HG03175 (cell line): Measurements from ENCODE around the gene TCF23.
A peak's percentile ranks its signal among the peaks of the same experiment; 100 is the strongest.

Experiments used
- ATAC-seq: cut with Tn5 transposase; IDR thresholded peaks from one replicate; pipeline ENCODE4 v1.9.1; 2021; ENCODE audit warnings: mild to moderate bottlenecking, moderate library complexity; ENCODE audit not compliant: unreplicated experiment

The TCF23 gene

DNA sequence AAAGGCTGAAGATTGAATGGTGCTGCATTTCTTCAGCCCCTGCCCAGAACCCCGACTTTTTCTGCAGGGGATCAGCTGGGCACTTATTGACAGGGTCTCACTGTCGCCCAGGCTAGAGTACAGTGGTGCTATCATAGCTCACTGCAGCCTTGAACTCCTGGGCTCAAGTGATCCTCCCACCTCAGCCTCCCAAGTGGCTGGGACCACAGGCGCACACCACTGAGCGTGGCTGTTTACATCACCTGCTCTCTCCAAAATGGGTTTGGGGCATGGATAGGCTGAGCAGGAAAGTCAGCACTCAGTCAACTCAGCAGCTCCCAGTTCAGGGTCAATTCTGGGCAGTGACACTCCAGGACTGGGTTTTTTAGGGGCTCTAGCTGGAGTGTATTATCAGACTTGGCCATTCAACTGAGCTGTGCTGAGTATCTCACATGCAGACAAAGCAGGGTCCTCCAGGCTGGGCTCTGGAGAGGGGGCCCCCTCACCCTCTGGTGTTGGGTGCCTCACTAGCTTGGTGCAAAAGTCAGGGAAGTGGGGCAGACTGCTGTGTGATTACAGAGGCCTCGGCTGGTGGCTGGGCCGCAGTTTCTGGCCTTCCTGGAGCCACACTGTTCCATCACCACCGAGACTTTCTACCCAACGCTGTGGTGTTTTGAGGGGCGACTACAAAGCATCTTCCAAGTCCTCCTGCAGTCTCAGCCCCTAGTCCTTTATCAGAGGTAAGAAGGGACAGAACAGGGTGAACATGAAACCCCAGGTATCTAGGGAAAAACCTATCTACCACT is 20.7 kb upstream of the TCF23 start:
- ATAC-seq = no peak

DNA sequence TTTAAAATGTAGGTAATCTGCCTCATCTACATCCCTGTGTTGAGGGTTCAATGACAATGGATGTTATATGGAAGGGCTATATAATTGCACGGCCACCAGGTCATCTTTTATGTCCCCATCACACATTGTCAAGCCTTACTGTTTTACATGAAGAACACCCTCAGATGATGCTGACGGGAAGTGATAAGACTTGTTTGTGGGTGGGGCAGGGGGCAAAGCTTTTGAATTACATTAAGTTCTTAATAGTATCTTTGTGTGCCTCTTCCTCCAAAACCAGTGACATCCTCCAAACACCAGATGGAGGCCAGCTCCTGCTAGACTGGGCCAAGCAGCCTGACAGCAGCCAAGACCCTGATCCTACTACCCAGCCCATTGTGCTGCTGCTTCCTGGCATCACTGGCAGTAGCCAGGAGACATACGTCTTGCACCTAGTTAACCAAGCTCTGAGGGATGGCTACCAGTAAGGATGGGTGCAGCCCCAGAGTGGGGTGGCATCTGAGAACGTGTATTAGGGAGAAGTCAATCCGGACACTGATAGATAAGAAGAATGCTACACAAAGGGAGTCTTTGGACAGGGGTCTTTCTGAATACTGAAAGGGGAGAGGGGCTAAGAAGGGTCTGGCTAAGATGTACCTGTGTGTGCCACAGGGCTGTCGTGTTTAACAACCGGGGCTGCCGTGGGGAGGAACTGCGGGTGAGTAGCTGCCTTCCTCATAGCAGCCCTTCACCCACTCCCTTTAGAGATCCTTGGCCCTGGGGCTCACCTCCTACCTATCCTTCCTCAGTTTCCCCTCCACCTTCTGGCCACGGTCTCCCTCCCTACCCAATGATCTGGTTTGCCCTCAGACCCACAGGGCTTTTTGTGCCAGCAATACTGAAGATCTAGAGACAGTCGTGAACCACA is 19.9 kb upstream of the TCF23 start:
- ATAC-seq = no peak

DNA sequence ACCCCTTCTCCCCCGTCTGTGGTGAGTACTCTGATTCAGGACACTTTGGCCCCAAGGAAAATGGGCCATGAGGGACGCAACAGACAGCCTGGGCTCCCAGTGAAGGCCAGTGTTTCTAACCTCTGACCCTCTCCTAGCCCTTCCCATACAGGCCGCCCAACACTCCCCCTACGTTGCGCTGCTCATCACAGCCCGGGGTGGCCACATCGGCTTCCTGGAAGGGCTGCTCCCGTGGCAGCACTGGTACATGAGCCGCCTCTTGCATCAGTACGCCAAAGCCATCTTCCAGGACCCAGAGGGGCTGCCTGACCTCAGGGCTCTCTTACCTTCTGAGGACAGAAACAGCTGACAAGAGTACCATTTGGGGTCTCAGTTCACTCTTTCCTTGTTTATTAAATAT is 18.4 kb upstream of the TCF23 start:
- no peak for ATAC-seq

DNA sequence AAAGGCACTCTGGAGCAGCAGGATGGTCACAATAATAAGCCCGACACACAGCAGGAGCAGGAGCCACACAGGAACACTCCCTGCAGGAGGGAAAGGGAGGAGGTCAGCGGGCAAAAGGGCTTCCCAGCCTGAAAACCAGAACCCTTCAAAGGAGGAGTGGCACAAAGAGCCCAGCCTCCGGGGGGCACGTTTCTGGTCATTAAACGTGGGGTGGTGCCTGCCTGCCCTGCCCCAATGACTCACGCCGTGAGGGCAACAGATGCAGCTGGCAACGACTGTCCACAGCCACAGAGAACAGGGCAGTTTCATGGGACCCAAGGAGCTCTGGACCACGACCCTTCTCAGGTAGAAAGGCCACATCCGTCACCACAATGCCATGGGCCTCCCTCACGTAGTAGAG is 17.4 kb upstream of the TCF23 start:
- ATAC-seq = no peak

DNA sequence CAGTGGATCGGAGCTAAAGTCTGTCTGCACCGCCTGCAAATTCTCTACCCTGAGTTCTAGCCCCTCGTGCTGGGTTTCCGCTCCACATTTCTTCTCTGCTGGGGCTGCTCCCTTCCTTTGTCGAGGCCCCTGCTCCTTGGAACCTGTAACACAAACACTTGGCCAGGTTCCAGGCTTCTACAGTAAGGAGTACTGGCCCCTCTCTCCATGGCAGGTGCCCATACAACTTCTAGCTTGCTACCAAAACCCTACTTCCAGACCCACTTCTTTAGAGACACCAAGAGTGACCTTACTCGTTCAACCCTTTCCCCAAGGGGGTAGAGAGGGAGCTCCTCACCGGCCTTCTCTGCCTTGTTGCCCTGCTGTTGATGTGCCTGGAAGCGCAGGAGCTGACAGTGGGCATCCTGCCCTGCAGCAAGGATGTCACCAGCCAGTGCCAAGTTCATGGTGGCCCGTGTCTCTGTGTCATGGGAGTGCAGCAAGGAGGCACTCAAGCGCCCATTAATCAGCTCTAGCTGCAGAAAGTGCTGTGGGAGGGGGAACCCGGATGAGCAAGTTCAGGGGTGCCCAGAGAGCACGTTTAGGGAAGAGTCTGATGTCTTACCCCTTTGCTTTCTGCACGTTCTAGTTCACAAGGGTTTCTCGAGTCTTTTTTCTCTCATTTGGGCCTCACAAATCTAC is 15.5 kb upstream of the TCF23 start:
- no peak for ATAC-seq

DNA sequence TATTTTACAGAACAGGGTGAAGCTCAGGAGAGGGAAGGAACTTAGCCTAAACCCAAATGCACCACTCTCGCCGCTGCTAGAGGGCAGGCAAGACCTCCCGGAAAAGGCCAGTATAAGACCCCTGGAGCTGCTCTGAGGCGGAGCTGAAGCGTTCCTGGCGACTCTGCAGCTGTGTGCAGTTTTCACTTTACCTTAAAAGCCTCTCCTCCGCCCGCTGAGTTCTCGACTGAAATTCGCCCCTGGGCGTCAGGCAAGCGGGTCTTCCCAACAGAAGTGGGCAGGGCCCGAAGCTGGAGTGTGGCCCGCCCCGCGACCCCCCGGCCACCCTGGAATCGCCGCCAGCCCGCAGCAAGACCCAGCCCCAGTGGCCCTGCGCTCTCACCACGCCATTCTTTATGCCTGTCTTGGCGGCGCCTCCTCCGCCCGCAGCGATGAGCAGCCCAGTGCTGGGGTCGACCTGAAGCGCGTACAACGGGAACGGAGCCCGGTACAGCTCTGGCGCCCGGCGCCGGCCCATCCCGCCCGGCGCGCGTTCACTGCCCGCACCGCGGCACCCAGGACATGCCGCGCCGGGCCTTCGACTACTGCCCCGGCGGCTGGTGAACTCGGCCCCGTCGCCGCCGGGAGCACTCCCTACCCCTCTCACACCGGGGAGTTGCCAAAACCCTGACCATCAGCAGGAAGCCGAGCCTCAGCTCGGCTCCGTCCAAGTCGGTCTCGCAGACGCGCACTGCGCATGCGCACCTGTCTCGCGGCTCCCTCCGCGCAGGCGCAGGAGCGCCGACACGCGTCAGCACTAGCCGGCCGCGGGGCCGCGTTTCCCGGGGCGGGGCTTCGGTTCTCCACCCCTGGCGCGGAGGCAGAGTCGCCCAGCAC is 14.7 kb upstream of the TCF23 start, which contains the start of gene PREB:
TSS of gene PREB (minus strand) at position 732 of the 876 bp plus-strand sequence. CDS start at position 517, 215 bp downstream.
- peak; percentile 89 for ATAC-seq

DNA sequence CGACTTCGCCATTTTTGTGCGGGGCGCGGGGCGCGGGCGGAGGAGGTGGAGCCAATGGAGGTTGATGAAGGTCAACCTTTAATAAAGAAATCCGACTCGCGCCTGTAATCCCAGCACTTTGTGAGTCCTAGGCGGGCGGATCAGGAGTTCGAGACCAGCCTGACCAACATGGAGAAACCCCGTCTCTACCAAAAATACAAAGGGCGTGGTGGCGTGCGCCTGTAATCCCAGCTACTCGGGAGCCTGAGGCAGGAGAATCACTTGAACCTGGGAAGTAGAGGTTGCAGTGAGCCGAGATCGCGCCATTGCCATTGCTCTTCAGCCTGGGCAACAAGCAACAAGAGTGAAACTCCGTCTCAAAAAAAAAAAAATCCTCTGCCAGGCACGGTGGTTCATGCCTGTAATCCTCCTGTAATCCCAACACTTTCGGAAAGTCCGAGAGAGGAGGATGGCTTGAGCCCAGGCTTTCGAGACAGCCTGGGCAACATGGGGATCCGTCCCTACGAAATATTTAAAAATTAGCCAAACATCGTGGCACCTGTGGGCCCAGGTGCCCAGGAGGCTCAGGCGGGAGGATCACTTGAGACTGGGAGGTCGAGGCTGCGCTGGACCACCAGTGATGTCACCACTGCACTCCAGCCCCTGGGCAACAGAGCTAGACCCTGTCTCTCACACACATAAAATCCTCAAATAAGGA is 13.9 kb upstream of the TCF23 start:
- no peak for ATAC-seq

DNA sequence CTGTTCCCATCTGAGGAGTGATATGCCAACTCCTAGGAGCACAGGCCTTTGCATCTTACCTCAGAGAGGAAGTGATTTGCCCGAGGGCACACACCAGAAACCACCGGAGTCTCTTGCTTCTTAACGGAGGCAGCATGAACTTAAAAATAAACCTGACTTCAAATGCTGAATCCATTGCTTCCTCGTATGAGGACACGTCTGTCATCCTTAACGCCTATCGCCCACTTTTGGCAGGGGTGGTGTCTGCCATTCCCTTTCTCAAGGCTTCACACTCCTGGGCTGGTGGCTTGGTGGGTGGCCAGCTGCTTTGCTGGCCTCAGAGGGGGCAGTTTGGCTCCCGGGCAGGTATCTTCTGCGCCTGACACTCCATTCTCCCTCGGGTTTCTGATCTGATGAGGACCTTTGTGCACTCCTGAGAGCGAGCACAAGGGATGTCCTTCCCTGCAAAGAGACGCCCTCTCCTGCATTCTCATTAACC is 13.3 kb upstream of the TCF23 start:
- no peak for ATAC-seq

DNA sequence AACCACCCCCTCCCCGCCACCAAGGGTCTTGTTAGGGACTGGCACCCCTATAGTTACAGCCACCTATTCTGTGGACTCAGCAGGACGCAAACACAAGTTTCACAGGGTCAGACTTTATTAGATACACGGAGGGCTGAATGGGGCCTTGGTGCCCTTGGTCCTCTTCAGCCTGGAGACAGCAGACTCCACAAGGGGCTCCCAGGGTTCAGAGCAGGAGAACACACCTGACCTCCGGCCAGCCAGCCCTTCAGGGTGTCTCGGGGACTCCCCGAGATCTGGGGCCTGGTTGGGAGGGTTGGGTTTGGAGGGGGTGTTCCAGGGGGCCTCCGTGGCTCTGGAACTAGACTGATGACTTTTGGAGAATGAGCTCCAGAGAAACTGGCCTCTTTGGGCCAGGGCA is 12.1 kb upstream of the TCF23 start:
- no peak for ATAC-seq

DNA sequence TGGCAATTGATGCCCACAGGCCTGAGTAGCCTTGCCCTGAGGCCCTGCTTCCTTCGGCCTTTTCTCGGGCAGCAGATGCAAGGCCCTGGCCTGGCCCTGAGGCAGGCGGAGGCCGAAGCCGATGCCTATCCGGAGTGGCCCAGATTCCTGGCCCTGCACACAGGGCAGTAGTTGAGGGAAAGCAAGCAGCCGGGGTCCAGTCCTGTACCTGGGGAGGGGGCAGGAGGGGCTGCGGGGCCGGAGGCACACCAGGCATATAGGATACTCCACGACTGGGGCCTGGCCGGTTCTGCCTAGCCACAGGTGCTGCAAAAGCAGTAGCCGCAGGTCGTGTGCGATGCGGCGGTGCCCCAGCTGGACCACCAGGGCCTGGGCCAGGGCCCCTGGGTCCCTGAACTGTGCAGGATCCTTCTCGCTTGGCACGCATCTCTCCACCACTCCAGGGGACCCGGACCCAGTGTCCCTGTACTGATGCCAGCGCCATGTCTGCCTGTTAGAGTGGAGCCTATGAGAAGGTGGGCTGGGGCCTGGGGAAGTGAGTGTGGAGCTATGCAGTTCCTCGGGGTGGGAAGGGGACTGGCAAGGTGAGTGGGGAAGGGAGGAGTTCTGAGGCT is 11.4 kb upstream of the TCF23 start:
- ATAC-seq = no peak

DNA sequence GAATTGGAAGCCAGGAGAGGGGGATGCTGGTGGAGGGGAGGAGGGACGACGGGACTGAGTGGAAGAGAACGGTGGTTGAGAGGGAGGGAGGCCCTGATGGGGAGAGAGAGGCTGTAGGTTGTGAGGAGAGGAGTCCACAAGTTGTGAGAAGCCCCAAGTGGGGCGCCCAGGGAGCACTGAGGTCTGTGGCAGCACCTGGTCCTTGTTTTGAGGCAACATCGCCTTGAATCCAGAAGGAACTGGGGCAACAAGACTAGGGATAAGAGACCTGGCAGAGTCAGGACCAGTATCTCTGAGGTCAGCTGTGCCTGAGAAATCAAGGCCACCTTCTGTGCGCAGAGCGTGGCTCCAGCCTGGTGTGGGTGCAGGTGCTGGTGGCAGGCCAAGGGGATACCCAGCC is 10.7 kb upstream of the TCF23 start:
- no peak for ATAC-seq

DNA sequence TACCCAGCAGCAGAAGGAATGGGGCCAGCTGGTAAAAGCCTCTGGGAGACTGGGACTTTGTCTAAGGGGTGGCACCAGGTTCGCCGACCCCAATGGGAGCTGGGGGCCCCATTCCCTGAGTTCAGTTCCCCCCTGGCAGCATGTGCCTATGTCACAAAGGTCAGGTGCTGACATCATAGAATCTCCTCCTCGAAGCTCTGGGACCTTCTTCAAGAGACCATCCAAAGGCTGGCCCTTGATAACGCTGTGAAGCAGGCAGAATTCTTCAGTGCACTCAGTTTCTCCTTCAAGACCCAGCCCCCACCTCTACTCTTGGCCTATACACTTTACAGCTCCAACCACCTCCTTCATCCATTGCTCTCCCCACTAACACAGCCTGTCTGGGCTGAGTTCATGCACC is 9.5 kb upstream of the TCF23 start, which contains the start of gene PRR30:
TSS of gene PRR30 (minus strand) at position 101 of the 400 bp plus-strand sequence. CDS start 1,081 bp downstream, outside the sequence.
- ATAC-seq = no peak

DNA sequence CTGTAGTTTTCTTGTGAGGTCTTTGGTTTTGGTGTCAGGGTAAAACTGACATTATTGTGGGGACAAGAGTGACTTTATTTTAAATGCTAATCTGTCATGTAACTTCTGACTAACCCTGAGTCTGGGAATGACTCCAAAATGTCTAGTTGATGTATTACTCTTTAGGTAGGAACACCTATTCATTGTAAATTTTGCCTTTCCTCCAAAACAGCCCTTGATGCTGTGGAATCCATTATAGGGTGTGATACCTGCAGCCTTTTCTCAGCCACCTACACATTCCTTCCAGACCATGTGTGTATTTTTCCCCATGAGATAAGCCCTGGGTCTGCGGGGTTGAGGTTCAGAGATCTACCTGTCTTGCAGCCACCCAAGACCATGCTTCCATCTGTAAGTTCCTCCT is 5.5 kb upstream of the TCF23 start:
- ATAC-seq = no peak

DNA sequence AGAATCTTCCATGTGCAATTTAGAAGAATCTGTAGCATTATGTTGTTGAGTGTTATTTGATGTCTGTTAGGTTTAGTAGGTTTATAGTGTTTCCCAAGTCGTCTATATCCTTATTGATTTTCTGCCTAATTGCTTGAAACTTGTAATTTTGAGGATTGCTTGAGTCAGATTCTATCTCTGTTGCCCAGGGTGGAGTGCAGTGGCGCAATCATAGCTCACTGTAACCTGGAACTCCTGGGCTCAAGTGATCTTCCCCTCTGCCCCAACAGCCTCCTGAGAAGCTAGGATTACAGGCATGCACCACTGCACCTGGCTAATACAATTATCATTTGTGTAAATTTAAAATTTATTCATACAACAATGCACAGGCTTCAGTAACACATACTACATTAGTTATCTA is 3.1 kb upstream of the TCF23 start:
- no peak for ATAC-seq

DNA sequence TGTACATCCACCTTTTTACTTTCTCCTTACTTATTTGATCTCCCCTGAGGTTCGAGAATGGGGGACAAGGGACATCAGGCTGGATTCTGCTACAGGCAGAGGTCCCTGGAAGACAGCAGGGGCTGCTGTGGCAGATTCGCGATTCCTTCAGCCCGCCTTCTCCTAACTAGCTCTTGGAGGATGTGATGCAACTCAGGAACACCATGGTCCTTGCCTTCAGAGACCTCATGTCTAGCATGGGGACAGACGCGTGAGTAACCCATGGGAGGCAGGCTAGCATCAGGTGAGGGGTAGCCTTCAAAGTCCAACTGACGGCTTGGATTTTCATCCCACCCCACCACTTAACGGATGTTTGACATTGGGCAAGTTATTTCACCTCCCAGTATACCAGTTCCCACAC is 869 bp upstream of the TCF23 start:
- ATAC-seq = no peak

DNA sequence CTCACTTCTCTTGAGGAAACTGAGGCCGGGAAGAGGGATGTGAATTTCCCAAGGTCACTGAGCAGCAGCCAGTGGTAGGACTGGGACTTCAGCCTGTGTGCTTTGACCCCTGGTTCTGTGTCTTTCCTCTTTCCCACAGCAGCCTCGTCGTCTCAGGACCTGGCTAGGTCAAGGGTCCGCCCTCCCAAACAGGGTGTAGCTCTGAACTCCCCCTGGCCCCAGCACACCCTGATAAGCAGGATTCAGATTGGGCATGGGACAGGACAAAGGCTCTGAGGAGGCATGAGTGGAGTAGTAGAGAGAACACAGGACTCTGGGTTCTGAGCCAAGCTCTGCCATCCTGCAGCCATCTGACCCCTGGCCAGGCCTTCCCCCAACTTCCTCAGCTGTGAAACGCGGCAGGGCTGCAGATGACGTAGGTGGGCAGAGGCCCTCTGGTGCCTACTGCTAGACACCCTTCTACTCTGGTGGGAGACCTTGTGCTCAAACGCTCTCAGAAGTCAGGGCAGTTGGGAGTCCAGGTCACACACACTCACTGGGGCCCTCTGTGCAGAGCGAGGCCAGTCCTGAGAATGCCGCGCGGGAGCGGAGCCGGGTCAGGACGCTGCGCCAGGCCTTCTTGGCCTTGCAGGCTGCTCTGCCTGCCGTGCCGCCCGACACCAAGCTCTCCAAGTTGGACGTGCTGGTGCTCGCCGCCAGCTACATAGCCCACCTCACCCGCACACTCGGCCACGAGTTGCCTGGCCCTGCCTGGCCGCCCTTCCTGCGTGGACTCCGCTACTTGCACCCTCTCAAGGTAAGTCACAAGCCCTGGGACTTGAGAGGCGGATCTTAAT is 984 bp downstream of the TCF23 start:
- no peak for ATAC-seq

DNA sequence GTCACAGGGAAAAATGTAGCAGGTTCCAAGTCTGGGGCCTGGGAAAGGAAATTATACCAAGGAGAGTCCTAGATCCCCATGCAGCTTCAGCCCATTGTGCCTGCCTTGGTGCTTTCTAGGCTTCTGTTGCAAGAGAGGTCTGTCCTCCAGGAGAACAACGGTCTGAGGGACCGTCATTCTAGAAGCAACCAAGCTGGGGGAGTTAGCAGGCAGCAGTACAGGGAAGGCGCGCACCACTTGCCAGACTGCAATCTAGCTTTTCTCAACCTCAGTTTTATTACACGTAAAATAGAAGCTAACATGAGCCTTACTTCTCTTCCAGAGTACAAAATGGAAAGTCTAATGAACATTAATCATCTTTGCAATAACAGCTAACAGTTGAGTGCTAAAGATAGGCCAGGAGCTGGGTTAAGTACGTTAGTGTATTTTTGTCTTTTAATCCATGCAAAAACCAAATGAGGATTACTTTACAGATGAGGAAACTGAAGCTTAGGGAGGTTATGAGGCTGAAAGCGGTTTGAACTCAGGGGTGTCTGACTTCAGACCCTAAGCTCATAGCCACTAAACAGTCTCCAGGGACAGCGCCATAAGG is 1.9 kb downstream of the TCF23 start:
- ATAC-seq = no peak
